ENCODE measurements around the gene PHF21B. TPM values are rescaled to one million over a fixed set of nuclear protein-coding genes. Genes with fewer than 3 reads are reported as not detected.
"Not testable (repeated sequence)": the region's sequence is repeated elsewhere in the genome, so short reads cannot be mapped to it uniquely, and the experiment has no call there.

PHF21B gene
- total RNA-seq, 1 experiment from 2014 or later: not detected

DNA sequence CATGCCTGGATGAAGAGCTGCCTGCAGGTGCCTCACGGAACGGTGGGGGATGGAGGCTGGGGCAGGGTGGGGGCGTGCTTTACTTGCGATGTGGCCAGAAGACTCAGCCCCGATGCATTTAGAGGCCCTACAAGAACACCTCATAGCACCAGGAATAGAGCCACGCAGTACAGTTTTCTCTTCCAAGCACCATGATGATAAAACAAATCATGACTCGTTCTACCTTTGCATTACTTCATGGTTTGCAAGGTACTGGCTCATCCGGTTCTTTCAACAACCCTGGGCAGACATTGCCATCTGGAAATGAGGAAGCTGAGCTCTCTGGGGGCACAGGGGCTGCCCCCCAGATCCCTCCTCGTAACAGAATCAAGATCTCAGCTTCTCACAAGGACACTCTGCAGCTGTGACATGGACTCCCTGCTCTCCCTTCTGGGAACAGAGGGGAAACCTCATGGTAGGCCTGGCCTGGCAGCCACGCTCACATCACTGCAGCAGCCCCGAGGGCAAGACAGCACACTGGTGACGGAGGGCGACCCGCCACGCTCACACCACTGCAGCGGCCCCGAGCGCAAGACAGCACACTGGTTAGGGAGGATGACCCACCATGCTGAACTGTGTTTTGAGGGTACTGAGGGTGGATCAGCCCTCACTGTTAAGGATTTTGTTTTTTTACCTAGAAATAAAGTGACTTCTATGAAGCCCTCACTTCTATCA, 46.9 kb downstream of the PHF21B start:
- no peak for DNase-seq (ENCODE audit: low read depth)

DNA sequence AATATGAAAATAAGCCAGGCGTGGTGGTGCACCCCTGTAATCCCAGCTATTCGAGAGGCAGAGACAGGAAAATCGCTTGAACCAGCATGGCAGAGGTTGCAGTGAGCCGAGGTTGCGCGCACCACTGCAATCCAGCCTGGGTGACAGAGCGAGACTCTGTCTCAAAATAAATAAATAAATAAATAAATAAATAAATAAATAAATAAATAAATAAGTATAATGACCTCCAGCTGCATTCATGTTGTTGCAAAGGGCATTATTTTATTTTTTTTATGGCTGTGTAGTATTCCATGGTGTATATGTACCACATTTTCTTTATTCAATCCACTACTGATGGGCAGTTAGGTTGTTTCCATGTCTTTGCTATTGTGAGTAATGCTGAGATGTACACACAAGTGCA, 48.1 kb downstream of the PHF21B start:
- not testable (repeated sequence) for DNase-seq (ENCODE audit: low read depth)

DNA sequence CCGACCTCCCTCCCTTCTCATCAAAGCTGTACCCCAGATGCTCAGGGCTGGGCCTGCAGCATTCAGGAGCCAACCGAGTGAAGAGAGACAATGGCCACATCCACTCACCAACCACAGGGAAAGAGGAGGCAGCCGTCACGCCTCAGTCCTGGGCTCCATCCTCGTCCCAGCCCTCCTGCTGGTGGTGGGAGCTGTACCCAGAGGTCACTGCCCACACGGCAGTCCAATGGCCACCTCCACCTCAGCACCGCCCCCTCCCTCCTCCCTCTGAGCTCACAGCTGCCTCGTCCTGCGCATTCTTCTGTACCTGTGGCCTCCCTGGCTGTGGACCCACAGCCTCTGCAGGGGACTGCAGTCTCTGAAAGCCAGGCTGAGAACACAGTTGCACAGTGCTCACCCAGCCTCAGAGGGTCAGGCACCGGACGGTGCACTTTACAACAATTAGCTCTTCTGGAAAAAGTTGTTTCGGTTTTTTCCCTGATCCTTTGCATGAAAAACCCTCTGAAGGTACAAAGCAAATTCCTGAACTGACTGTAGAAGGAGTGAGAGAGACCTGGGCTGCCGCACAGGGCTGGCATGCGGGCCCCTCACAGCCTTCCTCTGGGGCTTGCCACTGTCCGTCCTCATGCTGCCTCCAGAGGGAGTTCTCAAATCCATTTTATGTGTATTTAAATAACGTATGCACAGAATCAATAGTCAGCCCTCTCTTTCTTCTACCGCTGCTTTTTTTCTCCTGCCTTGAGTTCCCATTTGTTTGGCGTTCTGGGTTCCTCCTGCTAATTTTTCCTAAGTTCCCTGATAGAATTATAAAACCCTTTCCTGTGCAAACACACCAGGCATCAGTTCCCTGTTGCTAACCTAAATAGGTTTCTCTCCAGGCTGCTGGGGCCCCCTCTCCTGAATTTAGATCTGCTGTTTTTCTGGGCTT, 52.7 kb downstream of the PHF21B start:
- no peak for DNase-seq (ENCODE audit: low read depth)

DNA sequence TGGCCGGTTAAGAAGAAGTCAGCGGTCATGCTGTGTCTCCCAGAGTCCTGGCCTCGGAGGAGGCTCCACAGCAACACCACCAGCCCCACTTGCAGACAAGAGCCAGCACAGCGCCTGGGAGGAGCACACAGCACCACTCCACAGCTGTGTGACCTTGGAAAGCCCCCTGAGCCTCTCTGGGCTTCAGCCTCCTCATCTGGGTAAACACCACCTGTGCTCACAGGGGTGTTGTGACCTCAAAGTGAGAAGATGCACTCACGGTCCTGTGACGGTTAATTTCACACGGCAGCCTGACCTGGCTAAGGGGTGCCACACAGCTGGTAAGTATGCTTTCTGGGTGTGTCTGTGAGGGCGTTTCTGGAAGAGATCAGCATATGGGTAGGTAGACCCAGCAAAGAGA, 54.7 kb downstream of the PHF21B start:
- no peak for DNase-seq (ENCODE audit: low read depth)

DNA sequence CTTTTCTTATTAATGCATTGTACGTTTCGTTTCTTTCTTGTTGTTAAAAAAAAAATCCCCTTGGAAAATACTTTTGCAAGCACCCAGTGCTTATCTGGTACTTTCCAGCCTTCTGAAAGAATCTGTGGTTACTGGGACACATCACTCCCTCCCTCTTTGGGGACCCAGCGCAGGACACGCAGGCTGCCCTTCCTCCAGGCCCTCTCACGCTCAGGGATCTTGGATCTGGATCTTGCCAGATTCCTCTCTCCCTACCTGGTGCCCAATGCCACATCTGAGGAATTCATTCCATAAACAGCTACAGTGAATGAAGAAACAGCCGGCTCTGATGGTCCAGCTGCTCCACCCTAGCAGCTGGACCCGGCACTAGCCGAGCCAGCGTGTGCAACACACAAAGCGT, 55.7 kb downstream of the PHF21B start:
- DNase-seq (ENCODE audit: low read depth): no peak

DNA sequence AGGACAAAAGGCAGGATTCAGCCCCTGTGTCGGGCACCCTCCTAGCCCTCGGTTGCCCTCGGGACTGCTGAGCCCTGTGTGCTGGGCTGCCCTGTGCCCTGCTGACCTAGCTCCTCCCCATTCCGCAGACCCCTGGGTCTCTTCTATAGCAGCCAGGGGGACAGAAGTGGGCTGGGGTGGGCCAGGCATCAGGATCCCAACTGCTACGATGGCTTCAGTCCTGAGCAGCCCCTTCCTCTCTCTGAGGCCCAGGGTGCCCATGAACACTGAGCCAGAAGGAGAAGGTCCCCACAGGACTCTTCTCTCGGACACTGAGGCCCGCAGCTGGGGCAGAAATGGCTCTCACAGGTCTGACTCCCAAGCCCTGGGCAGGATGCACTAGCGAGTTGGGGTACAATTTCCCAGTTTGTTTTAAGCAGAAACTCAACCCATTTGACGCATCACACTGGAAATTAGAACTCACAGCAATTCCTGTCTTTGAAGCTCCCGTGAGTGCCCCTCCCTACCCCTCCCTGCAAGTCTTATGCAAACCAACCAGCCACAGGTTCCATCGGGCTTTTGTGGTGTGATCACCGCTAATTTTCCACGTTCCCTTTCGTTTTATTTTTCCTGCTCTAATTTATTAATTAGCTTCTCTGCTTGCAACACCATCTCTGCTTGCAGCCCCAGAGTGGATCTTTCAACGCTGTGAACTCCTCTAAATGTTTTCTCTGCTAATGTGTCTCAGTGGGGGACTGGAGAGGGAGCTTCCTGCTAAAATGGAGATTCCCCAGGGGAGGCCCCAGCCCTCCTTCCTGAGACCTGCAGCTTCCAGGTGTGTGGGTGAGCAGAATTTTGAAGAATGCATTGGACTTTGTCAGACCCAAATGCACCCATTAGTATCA, 56.7 kb downstream of the PHF21B start:
- no peak for DNase-seq (ENCODE audit: low read depth)

DNA sequence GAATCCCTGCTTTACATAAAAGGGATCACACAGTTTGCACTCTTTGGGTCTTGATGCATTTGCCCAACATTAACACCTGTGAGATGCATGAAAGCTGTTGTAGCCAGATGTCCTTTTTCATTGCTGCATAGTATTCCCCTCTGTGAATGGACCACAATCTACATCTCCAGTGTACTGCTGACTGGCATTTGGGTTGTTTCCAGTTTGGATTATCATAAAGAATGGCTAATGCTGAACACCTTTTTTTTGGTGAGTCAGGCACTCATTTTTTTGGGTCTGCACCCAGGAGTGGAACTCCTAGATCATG, 58.3 kb downstream of the PHF21B start:
- DNase-seq (ENCODE audit: low read depth): no peak

DNA sequence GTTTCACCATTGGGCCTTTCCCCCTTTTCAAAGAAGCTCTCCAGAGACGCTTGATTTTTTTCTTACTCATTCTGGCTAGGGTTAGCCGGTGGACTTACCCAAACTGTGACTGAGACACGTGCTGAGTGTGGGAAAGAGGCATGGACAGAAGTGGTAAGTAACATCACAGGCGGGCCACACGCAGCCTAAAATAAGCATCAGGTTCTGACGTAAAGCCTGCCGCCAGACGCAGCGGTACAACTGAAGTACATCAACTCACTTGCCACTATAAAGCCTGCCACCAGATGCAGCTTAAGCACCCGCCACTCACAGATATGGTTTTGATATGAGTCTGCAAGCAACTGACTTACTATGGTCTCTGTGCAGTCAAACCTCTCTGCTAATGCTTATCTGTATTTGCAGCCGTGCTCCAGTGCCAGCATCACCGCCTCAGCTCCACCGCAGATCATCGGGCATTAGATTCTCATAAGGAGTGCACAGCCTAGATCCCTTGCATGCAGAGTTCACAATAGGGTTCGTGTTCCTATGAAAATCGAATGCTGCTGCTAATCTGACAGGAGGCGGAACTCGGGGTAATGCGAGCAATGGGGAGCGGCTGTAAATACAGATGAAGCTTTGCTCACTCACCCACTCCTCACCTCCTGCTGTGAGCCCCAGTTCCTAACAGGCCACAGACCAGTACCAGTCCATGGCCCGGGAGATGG, 58.8 kb downstream of the PHF21B start:
- no peak for DNase-seq (ENCODE audit: low read depth)

DNA sequence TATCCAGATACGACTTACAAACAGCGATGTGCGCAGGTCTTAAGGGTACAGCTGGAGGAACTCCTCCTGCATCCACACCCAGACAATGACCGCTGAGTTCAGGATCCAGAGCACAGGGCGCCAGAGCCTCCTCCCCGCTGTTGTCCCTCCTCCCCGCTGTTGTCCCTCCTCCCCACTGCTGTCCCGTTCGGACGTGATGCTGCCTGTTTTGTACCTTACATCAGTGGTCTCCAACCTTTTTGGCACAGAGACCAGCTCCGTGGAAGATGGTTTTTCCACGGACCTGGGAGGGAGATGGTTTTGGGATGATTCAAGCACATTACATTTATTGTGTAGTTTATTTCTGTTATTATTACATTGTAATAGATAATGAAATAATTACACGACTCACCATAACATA, 62.0 kb downstream of the PHF21B start:
- DNase-seq (ENCODE audit: low read depth): no peak

DNA sequence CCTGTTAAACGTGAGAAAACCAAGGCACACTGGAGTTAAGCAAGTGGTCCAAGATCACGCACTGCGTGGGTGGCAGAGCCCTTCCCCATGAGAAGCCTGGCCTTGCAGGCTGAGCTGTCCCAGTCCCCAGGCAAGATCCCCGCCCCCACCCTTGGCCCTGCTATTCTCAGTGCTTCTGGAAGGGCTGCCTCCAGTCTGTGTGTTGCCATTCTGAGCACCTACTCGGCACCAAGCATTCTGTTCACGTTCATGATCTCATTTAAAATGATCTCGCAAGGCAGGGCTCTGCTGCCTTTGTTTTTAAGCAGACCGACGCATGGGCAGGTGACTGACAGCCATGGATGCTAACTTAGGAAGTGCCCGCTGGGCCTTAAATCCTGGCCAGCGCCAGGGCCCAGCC, 62.8 kb downstream of the PHF21B start:
- DNase-seq (ENCODE audit: low read depth): no peak

DNA sequence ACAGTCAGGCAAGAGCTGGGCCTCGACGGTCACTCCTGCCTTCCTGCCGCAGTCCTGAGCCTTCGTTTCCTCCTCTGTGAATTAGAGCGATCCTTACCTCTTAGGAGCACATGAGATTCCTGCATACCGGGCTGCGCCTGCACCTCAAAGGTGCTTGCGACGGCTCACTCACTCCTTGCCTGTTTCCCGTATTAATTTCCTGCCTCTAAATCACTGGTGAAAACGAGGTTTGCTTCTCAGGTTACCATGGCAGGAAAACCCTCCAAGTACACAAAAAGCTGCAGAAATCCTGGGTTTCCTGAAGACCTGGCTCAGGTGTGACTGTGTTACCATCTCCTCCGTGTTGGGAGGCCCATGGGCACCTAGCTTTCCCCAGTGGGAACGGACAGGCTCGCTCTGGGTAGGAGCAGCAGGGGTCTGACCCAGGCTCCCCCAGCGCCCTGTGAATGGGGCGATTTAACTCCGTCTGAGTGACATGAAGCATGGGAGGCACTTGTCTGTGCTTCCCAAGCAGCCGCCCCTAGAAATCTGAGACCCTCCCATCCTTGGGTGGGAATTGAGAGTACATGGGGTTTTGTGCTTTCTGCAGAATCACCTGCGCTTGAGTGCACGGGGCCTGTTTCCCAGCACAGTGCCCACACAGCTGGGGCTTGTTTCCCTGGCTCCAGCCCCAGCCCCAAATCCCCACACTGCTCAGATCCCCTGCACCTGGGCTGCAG, 64.8 kb downstream of the PHF21B start:
- DNase-seq (ENCODE audit: low read depth): no peak

DNA sequence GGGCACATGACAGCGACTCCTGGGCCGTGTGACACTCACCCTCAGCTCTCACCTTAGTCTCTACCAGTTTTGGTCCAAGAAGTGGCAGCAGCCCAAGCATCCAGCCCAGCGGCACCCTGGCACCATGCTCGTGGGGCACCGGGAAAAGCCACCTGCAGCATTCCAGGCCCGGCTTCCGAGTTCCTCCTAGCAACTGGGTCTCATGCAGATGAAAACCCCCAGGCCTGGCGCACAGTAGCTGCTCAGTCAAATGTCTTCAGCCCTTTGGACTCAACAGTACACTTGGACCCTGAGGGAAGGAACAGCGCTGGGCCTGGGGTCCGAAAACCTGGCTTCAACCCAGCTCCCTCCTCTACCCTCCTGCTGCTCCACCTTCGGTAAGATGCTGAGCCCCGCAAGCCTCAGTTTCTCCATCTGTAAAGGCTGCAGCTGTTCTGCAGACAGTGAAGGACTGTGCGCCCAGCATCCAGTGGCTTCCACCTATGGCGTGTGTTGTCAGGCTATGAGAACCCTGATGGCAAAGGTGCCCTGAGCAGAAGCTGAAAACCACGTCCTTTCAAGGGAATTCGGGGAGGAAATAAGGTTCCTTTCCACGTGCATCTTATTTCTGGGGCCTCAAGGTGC, 66.0 kb downstream of the PHF21B start:
- no peak for DNase-seq (ENCODE audit: low read depth)

DNA sequence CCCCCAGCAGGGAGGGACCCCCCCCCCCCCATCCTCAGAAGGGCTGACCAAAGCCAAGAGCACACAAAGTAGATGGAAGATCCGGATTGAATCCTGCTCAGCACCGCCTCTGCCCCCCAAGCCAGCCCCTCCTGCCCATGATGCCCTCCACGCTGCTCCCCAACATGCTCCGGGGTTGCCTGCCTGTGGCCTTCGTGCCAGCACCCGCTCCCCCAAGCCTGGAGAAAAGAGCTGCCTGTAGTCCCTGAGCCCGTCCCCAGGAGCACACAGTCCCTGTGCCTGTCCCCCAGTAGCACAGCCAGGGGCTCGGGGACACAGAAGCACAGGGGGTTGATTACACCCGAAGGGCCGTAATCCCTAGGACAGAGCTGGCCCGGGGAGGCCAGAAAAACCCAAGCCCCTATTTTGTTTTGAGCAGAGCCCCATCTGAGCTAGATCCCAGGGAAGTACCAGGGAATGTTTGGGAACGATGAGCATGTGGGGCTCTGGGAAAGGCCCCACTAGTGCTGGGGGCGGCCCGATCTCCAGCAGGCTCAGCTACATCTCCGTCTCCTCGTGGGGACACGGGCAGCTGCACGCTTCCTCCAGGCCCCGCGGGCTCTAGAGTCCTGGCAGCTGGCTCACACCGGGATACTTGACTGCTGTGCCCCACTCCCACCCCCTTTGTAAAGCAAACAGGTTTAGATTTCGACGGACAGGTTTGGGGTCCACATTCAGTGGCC, 66.7 kb downstream of the PHF21B start:
- DNase-seq (ENCODE audit: low read depth): no peak

DNA sequence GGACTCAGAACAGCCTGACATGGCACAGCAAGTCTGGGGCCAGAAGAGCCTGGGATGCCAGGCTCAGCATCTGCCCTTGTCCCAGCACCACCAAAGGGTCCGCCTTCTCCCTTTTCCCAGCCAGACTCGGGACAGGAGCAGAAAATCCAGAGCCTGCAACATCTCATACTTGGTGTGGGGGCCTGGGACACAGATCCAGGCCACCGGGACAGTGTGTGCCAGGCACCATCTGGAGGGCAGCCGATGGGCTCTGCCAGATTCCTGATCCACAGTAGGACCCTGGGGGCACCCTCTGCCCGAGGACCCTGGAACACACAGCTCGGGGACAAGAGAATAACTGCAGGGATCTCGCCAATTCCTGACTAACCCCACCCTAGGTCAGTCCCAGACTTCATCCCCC, 67.7 kb downstream of the PHF21B start:
- no peak for DNase-seq (ENCODE audit: low read depth)

DNA sequence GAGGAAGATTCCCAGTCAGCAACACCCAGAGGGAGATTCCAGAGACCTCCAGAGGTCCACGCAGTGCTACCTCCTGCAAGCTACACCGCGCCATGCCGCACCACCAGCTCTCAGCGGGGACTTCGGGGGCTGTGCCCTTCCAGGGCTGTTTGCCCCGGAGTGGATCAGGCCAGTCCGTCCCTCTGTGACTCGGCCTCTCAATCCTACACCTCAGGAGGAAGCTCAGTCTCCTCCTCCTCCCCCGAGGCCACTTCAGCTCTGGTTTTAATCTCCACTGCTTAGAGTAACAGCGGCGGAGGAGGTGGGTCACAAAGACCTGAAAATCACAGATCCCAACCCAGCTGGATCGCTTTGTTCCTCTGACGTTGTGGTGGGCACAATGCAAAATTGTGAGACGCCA, 68.6 kb downstream of the PHF21B start:
- DNase-seq (ENCODE audit: low read depth): no peak

DNA sequence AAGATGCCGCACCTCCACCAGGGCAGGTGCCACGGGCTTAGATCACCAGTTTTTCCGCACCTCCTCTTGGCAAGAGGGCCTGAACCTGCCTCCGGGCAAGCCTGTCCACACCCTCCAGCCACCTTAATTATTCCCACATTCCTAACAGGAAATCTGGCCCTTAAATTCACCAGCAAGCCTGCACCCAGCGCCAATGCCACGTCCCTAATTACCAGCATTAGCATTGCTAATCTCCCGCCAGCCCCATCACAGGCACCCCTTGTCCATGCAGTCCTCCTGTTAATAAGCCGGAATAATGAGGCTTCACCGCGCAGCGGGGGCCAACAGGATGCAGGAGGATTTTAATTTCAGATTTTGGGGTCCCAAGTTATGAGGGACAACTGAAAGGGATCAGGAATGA, 69.7 kb downstream of the PHF21B start:
- DNase-seq (ENCODE audit: low read depth): no peak

DNA sequence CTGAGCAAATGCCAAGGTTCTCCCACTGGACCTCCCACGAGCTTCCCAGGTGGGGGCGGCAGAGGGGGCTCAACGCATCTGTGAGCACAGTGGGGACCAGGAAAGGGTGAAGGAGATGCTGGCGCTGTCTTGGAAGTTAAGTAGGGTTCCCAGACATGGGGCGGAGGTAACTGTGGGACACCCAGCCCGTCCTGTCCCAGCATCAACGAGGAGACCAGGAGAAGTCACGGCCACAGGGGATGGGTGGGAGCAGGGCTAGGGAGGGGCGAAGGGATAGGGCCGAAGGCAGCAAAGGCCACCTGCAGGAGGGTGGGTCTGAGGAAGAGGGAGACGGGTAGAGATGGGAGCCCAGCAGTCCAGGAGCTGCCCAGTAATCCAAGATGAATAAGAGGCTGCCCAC, 70.4 kb downstream of the PHF21B start:
- no peak for DNase-seq (ENCODE audit: low read depth)

DNA sequence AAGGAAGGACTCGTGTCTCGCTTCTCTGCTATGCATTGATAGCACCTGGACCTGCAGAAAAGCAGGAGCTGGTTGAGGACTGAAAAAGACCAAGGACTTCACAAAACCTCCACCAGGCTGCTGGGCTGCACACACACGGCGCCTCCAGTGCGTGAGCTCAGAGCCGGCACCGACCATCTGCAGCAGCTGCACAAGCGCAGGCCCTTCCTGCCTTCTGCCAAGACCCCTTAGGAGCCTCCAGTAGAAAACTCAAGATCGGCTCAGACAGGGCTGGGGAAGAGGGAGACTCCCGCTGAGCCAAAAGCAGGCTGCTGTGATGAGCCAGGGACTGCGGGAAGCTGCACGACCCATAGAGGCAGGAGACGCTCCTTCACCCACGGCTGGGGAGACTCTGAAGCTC, 70.9 kb downstream of the PHF21B start:
- DNase-seq (ENCODE audit: low read depth): no peak

DNA sequence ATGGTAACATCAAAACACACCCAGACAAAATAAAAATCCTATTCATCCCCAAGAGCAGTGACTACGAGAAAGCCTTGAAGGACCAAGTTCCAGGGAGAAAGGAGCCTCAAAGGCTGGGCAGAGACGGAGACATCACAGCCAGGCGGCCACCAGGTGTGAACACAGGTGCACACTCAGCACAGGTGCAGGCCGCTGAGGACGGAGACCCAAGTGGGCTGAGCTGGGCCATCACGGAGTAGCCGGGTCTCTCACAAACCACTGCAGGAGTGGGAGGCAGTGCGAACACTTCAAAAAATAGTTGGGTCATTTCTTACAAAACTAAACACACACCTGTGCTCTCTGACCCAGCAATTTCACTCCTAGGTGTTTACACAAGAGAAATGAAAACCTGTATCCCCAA, 72.6 kb downstream of the PHF21B start:
- DNase-seq (ENCODE audit: low read depth): no peak

DNA sequence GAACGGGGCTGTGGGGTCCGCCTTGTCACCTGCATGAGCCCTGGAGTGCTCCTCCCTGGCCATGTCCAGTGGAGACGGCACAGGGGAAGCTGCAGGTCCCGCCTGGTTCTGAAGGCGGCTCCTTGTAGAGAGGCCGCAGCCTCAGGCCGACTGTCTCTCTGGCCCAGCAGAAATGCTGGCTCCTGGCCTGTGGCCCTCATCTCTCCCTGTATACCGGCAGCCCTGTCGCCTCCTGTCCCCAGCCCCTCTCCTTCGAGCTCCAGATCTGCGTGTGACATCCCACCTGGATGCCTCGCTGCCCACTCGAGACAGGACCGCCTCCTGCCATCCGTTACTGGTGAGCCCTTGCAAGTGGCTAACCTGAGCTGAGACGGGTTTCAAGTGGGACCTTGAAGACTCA, 73.6 kb downstream of the PHF21B start:
- DNase-seq (ENCODE audit: low read depth): no peak
